GM12801 (cell line): Measurements from ENCODE around the gene CXorf58.

Experiments
- TF ChIP-seq, protein P1 (sequence below): IDR thresholded peaks from one replicate; pipeline ENCODE4 v1.5.1; 2011; ENCODE audit warnings: control low read depth; ENCODE audit not compliant: insufficient read length; ENCODE audit errors: extremely low read depth

The CXorf58 gene, protein sequence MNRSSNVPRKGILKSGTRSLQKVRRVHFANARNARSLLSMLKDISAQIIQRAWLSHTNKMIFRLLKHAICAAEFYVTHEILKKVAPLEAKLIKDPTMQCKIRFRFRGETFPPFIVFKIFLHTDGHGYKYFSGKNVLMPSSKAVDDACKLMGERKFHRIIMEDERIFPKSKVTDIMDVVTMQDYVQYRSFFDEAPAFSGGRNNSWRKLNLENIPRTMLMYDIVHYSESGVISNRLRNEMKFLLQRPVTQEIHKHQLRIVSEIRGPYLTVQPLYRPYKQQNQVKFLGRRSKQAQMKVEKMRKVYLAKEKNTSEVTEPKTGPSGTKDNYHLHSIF

DNA sequence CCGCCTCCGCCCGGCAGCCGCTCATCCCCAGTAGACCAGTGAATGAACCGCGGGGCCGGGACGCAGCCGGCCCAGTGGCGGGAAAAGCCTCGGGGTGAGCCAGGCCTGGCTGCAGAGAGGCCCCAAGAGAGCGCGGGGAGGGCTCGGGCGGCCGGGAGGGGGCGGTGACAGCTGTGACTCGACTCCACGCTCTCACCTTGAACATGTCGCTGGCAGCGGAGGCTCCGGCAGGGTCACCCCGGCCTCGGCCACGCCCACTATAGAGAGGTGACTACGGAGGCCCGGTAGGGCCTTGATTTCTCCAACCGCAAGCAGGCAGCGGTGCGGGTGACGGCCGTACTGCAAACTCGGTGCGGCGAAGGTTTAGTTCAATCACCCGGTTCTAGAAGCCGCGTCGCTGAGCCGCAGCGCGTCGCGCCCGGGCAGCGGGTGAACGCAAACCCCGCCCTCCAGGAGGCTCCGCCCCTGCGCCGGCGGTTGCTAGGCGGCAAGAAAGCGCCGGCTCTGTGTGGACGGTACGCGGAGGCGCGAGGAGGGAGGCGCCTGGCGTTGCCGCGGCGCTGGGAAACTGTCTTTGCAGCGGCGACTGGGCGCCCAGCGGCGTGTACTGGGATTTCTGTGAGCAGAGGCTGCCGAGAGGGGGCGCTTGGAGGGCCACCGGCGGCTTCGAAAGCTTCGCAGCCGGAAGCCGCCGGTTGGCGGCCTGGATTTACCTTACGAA is at the start of gene CXorf58, which contains the start of gene APOO:
TSS of gene CXorf58 (plus strand) at position 509 of the 721 bp plus-strand sequence. CDS start 2,297 bp downstream, outside the sequence.
TSS of gene APOO (minus strand) at position 441 of the 721 bp plus-strand sequence. CDS start at position 205, 236 bp downstream.
- TF ChIP-seq, protein P1, sequence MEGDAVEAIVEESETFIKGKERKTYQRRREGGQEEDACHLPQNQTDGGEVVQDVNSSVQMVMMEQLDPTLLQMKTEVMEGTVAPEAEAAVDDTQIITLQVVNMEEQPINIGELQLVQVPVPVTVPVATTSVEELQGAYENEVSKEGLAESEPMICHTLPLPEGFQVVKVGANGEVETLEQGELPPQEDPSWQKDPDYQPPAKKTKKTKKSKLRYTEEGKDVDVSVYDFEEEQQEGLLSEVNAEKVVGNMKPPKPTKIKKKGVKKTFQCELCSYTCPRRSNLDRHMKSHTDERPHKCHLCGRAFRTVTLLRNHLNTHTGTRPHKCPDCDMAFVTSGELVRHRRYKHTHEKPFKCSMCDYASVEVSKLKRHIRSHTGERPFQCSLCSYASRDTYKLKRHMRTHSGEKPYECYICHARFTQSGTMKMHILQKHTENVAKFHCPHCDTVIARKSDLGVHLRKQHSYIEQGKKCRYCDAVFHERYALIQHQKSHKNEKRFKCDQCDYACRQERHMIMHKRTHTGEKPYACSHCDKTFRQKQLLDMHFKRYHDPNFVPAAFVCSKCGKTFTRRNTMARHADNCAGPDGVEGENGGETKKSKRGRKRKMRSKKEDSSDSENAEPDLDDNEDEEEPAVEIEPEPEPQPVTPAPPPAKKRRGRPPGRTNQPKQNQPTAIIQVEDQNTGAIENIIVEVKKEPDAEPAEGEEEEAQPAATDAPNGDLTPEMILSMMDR: no peak

DNA sequence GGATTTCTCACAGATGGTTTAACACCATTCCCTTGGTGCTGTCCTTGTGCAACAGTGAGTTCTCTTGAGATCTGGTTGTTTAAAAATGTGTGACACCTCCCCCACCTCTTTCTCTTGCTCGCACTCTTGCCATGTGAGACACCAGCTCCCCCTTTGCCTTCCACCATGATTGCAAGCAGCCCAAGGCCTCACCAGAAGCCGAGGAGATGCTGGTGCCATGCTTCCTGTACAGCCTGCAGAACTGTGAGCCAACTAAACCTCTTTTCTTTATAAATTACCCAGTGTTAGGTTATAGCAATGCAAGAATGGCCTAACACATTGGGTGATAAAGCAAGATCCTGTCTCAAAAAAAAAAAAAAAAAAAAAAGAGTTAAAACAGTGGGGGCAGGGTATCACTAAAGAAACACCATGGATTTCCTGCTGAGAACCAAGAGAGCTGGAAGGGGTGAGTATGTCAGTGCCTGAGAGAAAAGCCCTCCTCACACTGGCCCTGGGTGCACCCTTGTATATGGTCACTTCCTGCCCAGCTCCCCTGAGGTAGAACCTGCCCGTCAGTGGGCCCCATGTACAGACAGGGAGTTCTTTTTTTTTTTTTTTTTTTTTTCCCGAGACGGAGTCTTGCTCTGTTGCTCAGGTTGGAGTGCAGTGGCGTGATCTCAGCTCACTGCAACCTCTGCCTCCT is 46.5 kb upstream of the CXorf58 start:
- TF ChIP-seq, protein P1: no peak

DNA sequence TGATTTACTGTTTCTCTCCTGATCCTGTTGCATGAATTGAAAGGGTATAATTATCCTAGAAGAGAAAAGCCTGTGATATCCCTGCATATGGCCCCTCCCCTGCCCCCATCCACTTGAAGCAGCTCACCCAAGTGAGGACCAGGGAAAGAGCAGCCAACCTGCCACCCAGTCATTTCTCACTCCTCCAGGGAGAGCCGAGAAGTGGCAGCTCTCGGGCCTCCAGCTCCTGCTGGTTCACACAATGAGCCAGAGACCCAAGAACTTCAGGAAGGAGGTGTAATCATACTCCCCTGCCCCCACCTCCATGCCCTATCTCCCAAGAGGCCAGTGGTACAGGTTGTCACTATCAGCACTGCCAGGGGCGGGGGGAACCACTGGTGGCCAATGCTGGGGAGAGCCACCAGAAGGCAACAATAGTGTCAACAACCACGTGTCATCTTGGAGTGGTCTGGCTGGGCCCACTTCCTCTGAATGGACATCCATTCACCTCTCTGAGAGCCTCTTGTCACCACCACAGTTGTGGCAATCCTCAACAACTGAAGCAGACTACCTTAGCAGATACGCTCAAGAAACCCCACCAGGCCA is 43.0 kb upstream of the CXorf58 start:
- TF ChIP-seq, protein P1: no peak

DNA sequence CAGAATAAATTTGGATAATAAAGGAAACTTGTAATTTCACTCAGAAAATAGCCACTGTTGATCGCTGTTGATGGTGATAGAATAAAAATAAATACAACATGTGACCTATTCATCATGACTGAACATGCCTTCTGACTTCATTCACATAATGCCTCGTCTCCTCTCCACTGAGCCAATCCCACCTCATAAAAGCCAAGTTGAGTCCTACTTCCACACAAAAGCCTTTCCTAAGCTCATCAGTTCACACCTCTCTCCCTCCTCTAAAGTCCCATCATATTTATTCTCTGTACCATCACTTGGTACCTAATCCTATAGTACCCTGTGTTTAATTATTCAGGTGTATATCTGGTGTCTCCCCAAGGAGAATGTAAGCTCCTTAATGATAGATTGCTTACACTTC is 37.8 kb upstream of the CXorf58 start:
- TF ChIP-seq, protein P1: no peak

DNA sequence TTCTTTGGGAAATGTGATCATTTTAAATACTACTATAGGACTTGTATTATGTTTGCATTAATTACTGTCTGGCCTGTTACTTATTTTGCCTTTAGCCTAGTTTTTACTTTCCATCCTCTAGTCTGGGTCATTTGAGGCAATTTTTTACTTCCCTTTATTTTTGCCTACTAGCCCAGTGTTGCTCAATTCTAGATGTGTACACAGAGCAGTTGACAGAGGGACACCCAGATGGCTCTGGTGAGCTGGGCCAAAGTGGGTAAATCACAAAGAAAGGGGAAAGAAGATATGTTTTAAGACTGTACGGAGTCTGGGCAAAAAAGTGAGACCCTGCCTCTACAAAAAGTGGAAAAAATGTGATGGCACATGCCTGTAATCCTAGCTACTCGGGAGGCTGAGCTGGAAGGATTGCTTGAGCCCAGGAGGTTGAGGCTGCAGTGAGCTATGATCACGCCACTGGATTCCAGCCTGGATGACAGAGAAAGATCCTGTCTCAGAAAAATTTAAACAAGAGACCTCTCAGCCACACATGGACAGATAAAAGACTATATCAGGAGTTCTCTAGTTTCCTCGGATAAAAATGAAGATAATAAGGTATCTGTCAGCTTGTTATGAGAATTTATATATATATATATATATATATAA is 35.8 kb upstream of the CXorf58 start:
- TF ChIP-seq, protein P1: no peak

DNA sequence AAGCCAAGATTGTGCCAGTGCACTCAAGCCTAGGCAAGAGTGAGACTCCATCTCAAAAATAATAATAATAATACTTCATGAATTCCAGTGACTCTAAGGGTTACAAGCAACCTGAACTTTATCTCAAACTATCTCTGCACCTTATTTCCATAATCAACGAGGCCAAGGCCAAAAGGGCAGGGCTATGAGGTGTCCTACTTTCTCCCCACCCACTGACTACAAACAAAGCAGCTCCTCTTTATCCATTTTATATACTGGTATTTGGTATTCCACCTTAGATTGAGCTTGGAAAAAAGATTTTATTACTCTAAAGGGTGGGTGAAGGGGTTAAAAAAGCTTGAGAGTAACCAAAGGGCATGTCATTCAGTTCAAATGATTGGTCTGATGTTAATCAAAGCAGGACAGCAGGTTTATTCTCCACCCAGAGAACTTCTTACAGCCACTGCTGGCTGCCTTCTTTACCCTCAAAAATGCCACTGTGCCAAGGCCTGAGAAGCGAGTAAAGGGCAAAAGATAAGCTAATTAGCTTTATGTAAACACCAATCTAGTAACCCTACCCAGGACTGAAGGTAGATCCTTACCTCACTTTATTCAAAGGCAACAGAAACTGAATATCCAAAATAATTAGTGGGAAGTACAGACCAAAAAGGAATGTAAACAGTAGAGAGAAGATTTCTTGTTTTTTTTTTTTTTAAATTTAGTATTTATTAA is 28.3 kb upstream of the CXorf58 start:
- TF ChIP-seq, protein P1: no peak
